HepG2 (cell line): ENCODE results near the gene TIAM2. TPM values are rescaled to one million over a fixed set of nuclear protein-coding genes. Genes with fewer than 3 reads are reported as not detected.
A peak's percentile ranks its signal among the peaks of the same experiment; 100 is the strongest.

Experiments used
- ATF3 ChIP-seq: sonication (generic); formaldehyde crosslinking; IDR thresholded peaks from 2 replicates; pipeline ENCODE4 v1.4.0; 2020; ENCODE audit warnings: missing genetic modification reagents
- ATF4 ChIP-seq, 2 experiments: fragments of 450-650 bp in 1 of 2; sonication (generic) in 1 of 2; formaldehyde crosslinking; IDR thresholded peaks; 2 replicates each; pipeline versions ENCODE4 v1.5.0 to v1.8.0; 2020 to 2022; ENCODE audit warnings: mild to moderate bottlenecking in 1 of 2, missing genetic modification reagents in 1 of 2
- BORCS8-MEF2B ChIP-seq: sonication (generic); formaldehyde crosslinking; IDR thresholded peaks from 2 replicates; pipeline ENCODE4 v1.8.0; 2022; ENCODE audit warnings: mild to moderate bottlenecking, missing genetic modification reagents
- CAMTA2 ChIP-seq: sonication (generic); formaldehyde crosslinking; IDR thresholded peaks from 2 replicates; pipeline ENCODE4 v1.4.0; 2020; ENCODE audit warnings: mild to moderate bottlenecking, missing genetic modification reagents, borderline replicate concordance
- CENPX ChIP-seq: sonication (generic); formaldehyde crosslinking; IDR thresholded peaks from 2 replicates; pipeline ENCODE4 v1.9.0; 2021; ENCODE audit warnings: mild to moderate bottlenecking, missing genetic modification reagents, moderate library complexity
- CSRNP1 ChIP-seq: sonication (generic); formaldehyde crosslinking; IDR thresholded peaks from 2 replicates; pipeline ENCODE4 v1.8.1; 2023; ENCODE audit warnings: mild to moderate bottlenecking, missing genetic modification reagents
- ELF3 ChIP-seq: IDR thresholded peaks from 2 replicates; pipeline ENCODE4 v1.6.1; 2016; ENCODE audit warnings: missing genetic modification reagents, missing compliant biosample characterization
- ERF ChIP-seq: IDR thresholded peaks from 2 replicates; pipeline ENCODE4 v1.6.1; 2018; ENCODE audit warnings: missing biosample characterization, missing genetic modification reagents
- MIXL1 ChIP-seq: IDR thresholded peaks from 2 replicates; pipeline ENCODE4 v1.6.1; 2016
- MYC ChIP-seq: sonication (generic); formaldehyde crosslinking; IDR thresholded peaks from 2 replicates; pipeline ENCODE4 v1.9.0; 2021; ENCODE audit warnings: missing genetic modification reagents, borderline replicate concordance
- NFE2L2 ChIP-seq: fragments of 150-350 bp; IDR thresholded peaks from 2 replicates; pipeline ENCODE4 v1.6.1; 2014; ENCODE audit warnings: low read length
- PTBP1 ChIP-seq: fragments of 200-400 bp; formaldehyde crosslinking; IDR thresholded peaks from 2 replicates; pipeline ENCODE4 v1.6.1; 2018; ENCODE audit warnings: low read length, low read depth; ENCODE audit not compliant: poor library complexity, severe bottlenecking
- SALL1 ChIP-seq: sonication (generic); formaldehyde crosslinking; IDR thresholded peaks from 2 replicates; pipeline ENCODE4 v1.8.0; 2022; ENCODE audit warnings: mild to moderate bottlenecking, missing genetic modification reagents
- SETDB1 ChIP-seq: sonication (generic); formaldehyde crosslinking; IDR thresholded peaks from 2 replicates; pipeline ENCODE4 v1.5.1; 2020; ENCODE audit warnings: missing genetic modification reagents, mild to moderate bottlenecking, borderline replicate concordance
- SMC3 ChIP-seq: IDR thresholded peaks from 2 replicates; pipeline ENCODE4 v1.6.1; 2011; ENCODE audit warnings: low read length, improper control_type of control experiment
- SPEN ChIP-seq: sonication (generic); formaldehyde crosslinking; IDR thresholded peaks from 2 replicates; pipeline ENCODE4 v1.5.1; 2020; ENCODE audit warnings: low read depth, mild to moderate bottlenecking, missing genetic modification reagents
- TBX2 ChIP-seq: sonication (generic); formaldehyde crosslinking; IDR thresholded peaks from 2 replicates; pipeline ENCODE4 v1.5.0; 2020; ENCODE audit warnings: missing genetic modification reagents, mild to moderate bottlenecking, borderline replicate concordance
- THAP9 ChIP-seq: sonication (generic); formaldehyde crosslinking; IDR thresholded peaks from 2 replicates; pipeline ENCODE4; 2020; ENCODE audit warnings: missing genetic modification reagents, mild to moderate bottlenecking, borderline replicate concordance
- ZFX ChIP-seq: sonication (generic); formaldehyde crosslinking; IDR thresholded peaks from 2 replicates; pipeline ENCODE4 v1.4.0; 2020; ENCODE audit warnings: mild to moderate bottlenecking, low read depth, missing genetic modification reagents, moderate library complexity
- ZNF333 ChIP-seq: sonication (generic); formaldehyde crosslinking; IDR thresholded peaks from 2 replicates; pipeline ENCODE4 v1.4.0; 2020; ENCODE audit warnings: mild to moderate bottlenecking, missing genetic modification reagents, borderline replicate concordance
- ZNF557 ChIP-seq: sonication (generic); formaldehyde crosslinking; IDR thresholded peaks from 2 replicates; pipeline ENCODE4 v1.4.0; 2020; ENCODE audit warnings: missing genetic modification reagents
- ZNF567 ChIP-seq: sonication (generic); formaldehyde crosslinking; IDR thresholded peaks from 2 replicates; pipeline ENCODE4 v1.8.1; 2023; ENCODE audit warnings: mild to moderate bottlenecking, missing genetic modification reagents, borderline replicate concordance
- ZNF572 ChIP-seq: sonication (generic); formaldehyde crosslinking; IDR thresholded peaks from 2 replicates; pipeline ENCODE4 v1.5.1; 2020; ENCODE audit warnings: mild to moderate bottlenecking, missing genetic modification reagents
- polyA plus RNA-seq, 8 experiments: library from polyadenylated mRNA; depleted of rRNA in 3 of 8; stranded (reverse) in 7 of 8; unstranded in 1 of 8; fragments of >200 nt; fragmentation: Illumina TruSeq in 4 of 8; extraction: Trizol in 4 of 8; gene quantifications; 2 replicates each; pipeline versions ENCODE4 v1.2.1 to v1.2.3, GENCODE V29; 2011 to 2016; ENCODE audit warnings: low read depth in 4 of 8, missing spikeins in 1 of 8, mixed read lengths in 1 of 8; ENCODE audit not compliant: insufficient read depth in 1 of 8
- total RNA-seq, 5 experiments: library from RNA; depleted of rRNA; stranded (reverse); fragments of >200 nt; fragmentation: Illumina TruSeq; extraction: Trizol; gene quantifications; 2 replicates each; pipeline ENCODE4 v1.2.3, GENCODE V29; 2016; ENCODE audit warnings: low read depth in 1 of 5

TIAM2 gene
- total and polyA plus RNA-seq, 2 of the 13 experiments (the other 11 are each of a cell fraction or from before 2014, with no cell fraction given), result 4.1 to 4.5 TPM

GRCh38 chr6:155174576-155175211, 179.6 kb downstream of the TIAM2 start (continued):
- TF ChIP-seq ATF4 (CRISPR knock-in tag; IDR thresholded peaks at IDR 0.05) (no peak), SMC3 (peak; percentile 96), CENPX (no peak), CSRNP1 (CRISPR knock-in tag) (no peak), ELF3 (CRISPR knock-in tag) (0 out of 2 replicates have a peak, but pooled peaks have one; percentile 18), CAMTA2 (CRISPR knock-in tag) (no peak), ATF3 (CRISPR knock-in tag) (no peak), THAP9 (CRISPR knock-in tag) (0 out of 2 replicates have a peak, but pooled peaks have one; percentile 29), SETDB1 (0 out of 2 replicates have a peak, but pooled peaks have one; percentile 22), SALL1 (CRISPR knock-in tag) (0 out of 2 replicates have a peak, but pooled peaks have one; percentile 22), SPEN (CRISPR knock-in tag) (0 out of 2 replicates have a peak, but pooled peaks have one; percentile 23), ZNF567 (CRISPR knock-in tag) (0 out of 2 replicates have a peak, but pooled peaks have one; percentile 23), ZNF333 (CRISPR knock-in tag) (no peak), BORCS8-MEF2B (CRISPR knock-in tag) (0 out of 2 replicates have a peak, but pooled peaks have one; percentile 35), NFE2L2 (peak; percentile 38; the same call in 1 of the 2 replicates), ZNF557 (CRISPR knock-in tag) (no peak), MIXL1 (CRISPR knock-in tag) (peak; percentile 81; the same call in 1 of the 2 replicates), MYC (CRISPR knock-in tag) (no peak), TBX2 (CRISPR knock-in tag) (0 out of 2 replicates have a peak, but pooled peaks have one; percentile 22), ERF (CRISPR knock-in tag) (peak; percentile 39; the same call in 1 of the 2 replicates), ZFX (peak; percentile 36), PTBP1 (no peak), ZNF572 (CRISPR knock-in tag) (0 out of 2 replicates have a peak, but pooled peaks have one; percentile 40)
